NK-92 (cell line): Measurements from ENCODE around the gene IGFBP7.

Experiments used
- DNase-seq: peaks from one replicate; lab custom pipeline; 2025; ENCODE audit not compliant: unreplicated experiment; lab: John Stamatoyannopoulos, UW

Gene IGFBP7

GRCh38 chr4:57109847-57110639 lies at the start of gene IGFBP7:
IGFBP7 (minus strand) TSS chr4:57110385; CDS start chr4:57110351, 34 bp downstream.
- no peak for DNase-seq

DNA sequence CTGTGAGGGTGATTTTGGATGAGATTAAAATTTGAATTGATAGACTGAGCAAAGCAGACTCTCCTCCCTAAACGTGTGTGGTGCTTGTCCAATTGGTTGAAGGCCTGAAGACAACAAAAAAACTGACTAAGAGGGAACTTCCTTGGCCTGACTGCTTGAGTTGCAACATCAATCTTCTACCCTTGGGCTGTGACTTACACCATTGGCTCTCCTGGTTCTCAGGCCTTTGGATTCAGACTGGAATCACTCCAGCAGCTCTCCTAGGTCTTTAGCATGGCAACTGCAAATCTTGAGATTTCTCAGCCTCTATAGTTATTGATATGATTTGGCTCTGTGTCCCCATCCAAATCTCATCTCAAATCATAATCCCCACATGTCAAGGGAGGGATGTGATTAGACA lies 49.7 kb upstream of the IGFBP7 start:
- DNase-seq, result no peak

DNA sequence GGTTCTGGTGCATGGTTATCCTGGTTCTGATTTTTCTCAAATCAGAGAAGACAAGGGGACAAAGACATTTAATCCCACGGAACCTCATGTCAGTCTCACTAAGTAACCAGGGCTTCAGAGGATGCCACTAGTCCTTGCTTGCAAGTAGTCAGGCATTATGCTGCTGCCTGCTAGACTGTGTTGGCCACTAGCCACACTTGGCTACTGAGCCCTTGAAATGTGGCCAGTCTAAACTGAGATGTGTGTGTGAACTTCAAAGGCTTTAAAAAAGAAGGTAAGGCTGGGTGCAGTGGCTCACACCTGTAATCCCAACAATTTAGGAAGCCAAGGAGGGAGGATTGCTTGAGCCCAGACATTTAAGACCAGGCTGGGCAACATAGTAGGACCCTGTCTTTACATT lies 48.6 kb upstream of the IGFBP7 start:
- no peak for DNase-seq

- no peak for DNase-seq
Measured at GRCh38 chr4:57158221-57158620, 48.0 kb upstream of the IGFBP7 start.

- DNase-seq, result no peak
Measured at GRCh38 chr4:57157596-57158137, 47.5 kb upstream of the IGFBP7 start.

DNA sequence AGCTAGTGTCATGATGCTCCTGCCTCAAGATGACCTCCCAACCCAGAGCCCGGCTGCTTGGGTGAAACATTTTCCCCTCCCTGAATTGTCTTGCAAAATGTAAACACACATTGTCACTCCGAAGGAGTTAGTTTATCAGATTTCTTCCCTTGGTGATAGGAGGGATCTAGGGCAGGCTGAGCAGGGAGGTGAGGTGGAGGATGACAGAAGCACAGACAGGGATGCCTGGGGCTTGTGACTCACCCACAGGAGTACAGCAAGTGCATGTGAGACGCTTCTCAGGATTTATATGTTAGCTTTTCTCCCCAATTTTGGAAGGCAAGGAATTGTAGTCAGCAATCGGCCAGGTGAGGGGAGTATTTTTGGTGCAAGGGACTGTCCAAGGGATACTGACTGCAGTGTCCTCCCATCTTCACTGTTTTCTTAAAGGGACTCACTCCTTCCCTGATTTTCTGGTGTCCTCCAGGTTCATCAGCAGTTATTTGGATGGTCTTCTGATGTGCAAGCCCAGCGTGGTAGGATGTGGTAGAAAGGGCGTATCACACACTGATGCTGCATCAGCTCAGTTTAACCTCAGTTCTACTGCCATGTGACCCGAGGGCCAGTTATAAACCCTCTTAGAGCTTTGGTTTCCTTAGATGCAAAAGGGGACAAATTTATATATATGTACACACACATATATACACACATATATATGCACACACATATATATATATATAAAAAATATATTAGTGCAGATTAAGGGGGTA lies 46.2 kb upstream of the IGFBP7 start:
- DNase-seq, result no peak

DNA sequence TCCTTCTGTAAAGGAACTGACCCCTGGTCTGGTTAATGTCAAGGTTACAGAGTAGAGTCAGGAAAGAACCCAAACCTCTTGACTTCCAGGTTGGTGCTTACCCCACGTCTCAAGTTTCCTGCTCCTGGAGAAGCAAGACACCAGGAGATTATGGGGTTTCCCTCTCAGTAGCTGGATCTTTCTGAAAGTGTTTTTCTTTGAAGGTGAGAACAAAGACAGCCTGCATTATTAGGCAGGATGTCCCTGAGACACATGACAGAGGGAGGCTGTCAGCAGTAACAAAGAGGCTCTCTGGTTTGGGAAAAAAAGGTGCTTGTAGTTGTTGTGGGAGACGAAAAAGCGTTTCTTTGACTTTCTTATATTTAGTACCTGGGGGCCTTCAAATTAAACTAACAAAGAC lies 44.7 kb upstream of the IGFBP7 start:
- no peak for DNase-seq

DNA sequence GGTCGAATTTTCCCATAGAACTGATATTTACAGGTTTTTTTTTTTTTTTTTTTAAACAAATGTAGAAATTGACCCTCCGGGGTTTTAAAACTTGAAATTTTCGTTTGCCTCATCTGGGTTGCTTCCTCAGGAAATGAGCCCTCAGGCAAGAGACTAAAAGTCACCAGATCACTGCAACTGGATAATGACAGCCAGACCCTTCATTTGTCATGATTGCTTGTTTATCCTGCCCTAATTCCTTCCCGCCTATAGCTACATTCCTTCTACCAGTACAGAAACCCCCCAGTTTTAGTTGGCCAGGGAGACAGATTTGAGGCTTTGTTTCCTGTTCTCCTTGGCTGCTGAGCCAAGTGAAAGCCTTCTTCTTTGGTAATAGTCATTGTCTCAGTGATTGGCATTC lies 44.0 kb upstream of the IGFBP7 start:
- DNase-seq, result no peak

DNA sequence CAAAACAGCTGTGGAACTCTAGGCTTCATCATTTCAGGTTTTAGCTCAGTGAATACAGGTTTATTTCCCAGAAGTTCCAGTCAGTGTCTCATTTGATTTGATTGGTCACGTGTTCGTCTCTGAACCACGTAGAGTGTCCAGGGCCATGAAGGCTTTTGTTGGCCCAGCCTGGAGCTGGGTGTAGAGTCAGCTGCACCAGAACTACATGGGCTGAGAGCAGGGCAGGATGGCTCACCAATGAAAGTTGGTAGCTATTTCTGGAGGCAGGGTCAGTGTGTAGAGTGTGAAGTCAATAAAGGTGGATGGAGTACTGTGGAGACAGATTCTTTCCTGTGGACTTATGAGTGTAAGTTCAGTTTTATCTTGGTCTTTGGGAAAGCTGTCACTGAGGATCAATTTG lies 43.0 kb upstream of the IGFBP7 start:
- DNase-seq, result no peak

- no peak for DNase-seq
Measured at GRCh38 chr4:57151481-57151880, 41.3 kb upstream of the IGFBP7 start.

- no peak for DNase-seq
Measured at GRCh38 chr4:57149833-57150232, 39.6 kb upstream of the IGFBP7 start.

- no peak for DNase-seq
Measured at GRCh38 chr4:57148831-57149505, 38.8 kb upstream of the IGFBP7 start.

DNA sequence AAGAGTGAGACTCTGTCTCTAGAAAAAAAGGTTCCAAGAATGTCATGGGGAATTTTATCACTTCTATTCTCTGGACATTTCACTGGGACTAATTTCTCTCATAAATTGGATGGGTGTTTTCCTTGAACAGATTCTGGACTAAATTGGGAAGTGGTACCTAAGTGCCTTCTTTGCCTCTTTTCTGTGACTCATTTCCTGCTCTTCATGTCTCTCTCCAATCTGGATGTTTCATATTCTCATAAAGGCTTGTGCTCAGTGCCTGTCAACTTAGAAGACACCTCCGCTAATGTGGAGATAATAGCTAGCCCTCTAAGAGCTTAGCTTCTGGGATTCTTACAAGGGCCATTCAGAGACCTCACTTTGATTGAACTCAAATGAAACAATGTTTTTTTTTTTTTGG lies 38.0 kb upstream of the IGFBP7 start:
- no peak for DNase-seq

- DNase-seq, result no peak
Measured at GRCh38 chr4:57147335-57148060, 37.3 kb upstream of the IGFBP7 start.

- DNase-seq, result no peak
Measured at GRCh38 chr4:57146444-57146843, 36.3 kb upstream of the IGFBP7 start.

- no peak for DNase-seq
Measured at GRCh38 chr4:57144466-57144865, 34.3 kb upstream of the IGFBP7 start.

DNA sequence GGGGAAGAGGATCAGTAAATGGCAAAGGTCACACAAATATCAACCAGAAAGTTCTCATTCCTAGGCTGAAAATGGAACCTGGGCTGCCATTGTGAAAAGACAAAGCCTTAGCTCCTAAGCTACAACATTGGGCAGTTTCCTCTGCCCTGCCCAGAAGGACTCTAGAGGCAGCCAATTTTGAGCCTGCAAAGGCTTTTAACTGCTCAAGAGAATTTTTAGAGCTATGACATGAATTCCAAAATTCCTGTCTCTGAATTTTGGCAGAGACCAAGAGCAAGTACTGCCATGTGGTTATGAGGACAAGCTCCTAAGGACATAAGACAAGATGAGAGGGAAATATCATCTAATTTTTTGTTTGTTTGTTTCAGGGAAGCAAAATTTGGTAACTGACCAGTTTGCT lies 29.6 kb upstream of the IGFBP7 start:
- DNase-seq, result no peak

DNA sequence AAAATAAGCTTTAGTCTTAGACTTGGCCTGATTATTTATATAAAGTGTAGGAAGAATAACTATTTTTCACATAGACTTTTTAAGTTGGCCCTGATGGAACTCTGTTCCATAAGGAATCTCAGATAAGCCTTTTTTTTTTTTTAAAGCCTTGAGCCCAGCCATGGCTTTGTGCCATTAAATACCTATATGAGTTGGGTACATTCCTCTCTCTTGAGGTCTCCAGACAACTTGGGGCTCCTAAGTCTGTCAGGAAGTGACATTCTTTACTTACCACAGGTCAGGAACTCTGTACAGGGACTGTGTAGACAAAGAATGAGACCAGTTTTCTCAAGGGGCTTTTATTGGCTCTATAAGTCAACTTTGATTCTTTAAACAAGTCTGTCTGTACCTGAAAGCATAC lies 27.1 kb upstream of the IGFBP7 start:
- DNase-seq, result no peak

DNA sequence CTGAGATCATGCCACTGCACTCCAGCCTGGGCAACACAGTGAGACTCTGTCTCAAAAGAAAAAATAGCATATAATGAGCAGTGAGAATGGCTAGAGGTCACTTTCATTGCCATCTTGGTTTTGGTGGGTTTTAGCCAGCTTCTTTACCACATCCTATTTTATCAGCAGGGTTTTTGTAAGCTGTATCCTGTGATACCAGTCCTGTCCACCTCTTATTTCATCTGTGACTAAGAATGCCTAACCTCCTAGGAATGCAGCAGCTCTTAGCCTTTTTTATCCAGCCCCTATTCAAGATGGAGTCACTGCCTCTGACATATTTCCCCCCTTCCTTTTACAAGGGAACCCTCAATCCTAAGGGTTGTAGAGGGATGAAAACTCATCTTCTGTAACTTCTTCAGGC lies 26.1 kb upstream of the IGFBP7 start:
- DNase-seq, result no peak

- DNase-seq, result no peak
Measured at GRCh38 chr4:57132743-57133137, 22.6 kb upstream of the IGFBP7 start.
